COLO829 (cell line): ENCODE measurements around the gene WNK2.

Experiments
- DNase-seq: peaks from one replicate; pipeline ENCODE4 v3.0.0; 2012; ENCODE audit warnings: low spot score

The WNK2 gene

DNA sequence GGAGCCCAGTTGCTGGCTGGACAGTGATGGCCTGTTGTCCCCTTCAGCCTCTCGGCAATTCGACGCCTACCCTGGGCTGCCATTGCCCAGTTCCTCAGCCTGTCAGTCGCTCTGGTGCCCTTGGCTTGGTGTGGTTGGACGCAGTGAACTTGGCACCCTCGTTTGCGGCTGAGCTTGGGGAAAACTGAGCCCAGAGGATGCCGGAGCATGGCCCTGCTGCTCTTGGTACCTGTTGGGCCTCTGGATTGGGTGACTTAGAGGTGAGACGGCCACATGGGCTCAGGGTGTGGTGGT lies 16.5 kb downstream of the WNK2 start:
- no peak for DNase-seq

- no peak for DNase-seq
These were observed 17.0 kb downstream of the WNK2 start for GRCh38 chr9:93200989-93201334.

GRCh38 chr9:93203026-93203717 lies 19.2 kb downstream of the WNK2 start:
- DNase-seq = no peak

GRCh38 chr9:93203718-93204469 lies 20.0 kb downstream of the WNK2 start:
- no peak for DNase-seq

GRCh38 chr9:93204470-93205043 lies 20.6 kb downstream of the WNK2 start:
- DNase-seq = no peak

DNA sequence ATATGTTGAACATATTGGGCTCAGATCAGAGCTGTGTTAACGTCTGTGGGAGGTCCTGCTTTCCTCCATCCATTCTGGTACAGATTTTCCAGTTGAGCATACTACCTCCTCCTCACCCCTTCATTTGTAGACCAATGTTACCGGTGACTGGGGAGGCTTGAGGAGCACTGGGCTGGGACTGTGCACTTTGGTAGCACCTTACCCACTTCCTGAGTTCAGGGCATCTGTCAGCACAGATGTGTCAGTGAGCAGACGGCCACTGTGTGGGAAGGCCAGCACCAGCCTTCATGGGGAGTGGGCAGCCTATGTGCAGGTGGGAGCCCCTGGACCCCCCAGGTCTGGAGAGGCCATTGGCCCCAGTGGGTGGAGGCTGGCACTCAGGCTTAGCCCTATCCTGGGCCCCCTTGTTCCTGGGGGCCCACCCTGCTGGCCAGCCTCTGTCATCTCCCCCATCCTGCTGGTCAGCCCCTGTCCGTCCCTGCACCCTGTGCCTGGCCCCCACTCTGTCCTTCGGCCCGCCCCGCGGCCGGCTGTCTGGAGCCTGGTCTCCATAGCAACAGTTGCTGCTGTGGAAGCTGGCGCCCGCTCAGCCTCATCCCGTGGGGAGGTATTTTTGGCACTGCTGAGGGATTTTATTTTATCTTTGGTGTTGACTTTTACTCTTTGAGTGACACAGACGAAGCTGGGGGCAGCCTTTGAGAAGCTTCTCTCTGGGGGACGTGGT lies 21.3 kb downstream of the WNK2 start:
- DNase-seq = no peak

DNA sequence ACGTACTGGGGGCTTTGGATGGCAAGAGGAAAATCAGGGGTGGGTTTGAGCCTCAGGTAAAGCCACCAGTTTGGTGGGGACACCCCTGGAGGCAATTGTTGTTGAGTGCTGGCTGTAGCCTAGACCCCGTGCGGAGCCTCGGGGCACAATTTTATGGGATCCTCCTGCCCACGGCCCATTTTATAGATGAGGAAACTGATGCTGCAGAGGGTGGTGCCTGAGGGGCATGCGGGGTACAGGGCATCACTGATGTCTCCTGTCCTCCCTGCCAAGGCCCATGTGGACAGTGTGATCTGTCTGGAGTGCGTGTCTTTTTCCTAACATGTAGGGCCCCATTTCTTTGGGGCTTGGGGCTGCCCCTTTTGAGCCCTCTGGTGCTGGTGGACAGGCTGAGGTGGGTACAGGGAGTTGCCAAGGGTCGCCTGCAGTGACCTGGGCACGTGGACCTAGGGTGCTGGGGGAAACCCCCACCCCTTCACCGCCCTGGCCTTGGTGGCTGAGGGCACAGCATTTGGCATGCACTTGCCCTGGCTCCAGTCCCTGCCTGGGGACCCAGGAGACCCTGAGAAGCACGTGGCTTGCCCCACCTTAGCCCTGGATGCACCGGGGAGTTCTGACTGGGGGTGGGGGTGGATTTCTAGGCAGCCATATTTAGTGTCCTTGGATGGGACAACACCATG lies 22.1 kb downstream of the WNK2 start:
- no peak for DNase-seq

DNA sequence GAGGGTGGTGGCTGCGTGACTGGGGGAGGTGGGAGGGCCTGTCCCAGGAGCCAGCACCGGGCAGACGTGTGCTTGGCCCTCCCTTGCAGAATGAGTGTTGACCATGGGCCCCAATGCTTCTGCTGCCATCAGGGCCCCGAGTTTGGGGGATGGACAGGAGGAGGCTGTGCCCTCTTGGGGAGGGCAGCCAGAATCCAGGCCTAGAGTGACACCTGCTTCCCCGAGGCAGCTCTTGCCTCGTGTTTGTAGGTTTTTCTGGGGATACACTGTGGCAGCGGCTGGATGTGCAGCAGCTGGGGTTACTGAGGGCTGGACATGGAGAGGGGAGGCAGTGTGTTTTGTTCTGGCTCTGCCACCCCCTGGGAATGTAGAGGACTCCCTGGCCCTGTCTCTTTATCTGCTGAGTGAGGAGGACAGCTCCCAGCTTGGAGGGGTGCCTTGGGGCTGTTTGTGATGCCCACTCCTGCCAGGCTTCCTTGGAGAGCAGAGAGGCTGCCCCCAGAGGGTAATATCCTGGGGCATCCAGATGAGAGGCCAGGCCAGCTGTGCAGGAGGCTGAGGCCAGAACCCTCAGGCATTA lies 22.7 kb downstream of the WNK2 start:
- DNase-seq = no peak

DNA sequence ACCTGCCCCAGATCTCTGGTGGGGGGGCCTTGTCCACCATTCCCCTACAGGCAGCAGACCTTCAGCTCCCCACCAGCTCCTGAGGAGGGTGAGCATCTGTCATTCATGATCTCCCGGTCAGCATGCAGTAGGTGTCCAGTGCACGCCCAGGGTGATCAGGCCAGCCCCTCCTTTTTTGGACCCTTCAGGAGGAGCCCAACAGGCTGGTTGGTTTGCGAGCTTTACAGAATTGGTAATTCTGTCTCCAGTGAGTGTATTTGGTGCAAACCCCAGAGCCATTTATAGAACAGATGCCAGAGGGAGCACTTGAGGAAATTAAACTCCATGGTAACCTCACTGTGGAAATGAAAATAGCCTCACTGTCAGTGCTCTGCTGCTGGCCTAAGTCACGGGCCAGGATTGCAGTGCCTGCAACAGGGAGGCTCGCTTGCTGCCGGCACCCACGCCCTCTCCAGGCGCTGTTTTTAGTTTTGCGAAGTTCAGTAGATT lies 23.4 kb downstream of the WNK2 start:
- no peak for DNase-seq

GRCh38 chr9:93207860-93208734 lies 24.2 kb downstream of the WNK2 start:
- no peak for DNase-seq

- DNase-seq = no peak
These were observed 25.2 kb downstream of the WNK2 start for GRCh38 chr9:93209097-93209496.

DNA sequence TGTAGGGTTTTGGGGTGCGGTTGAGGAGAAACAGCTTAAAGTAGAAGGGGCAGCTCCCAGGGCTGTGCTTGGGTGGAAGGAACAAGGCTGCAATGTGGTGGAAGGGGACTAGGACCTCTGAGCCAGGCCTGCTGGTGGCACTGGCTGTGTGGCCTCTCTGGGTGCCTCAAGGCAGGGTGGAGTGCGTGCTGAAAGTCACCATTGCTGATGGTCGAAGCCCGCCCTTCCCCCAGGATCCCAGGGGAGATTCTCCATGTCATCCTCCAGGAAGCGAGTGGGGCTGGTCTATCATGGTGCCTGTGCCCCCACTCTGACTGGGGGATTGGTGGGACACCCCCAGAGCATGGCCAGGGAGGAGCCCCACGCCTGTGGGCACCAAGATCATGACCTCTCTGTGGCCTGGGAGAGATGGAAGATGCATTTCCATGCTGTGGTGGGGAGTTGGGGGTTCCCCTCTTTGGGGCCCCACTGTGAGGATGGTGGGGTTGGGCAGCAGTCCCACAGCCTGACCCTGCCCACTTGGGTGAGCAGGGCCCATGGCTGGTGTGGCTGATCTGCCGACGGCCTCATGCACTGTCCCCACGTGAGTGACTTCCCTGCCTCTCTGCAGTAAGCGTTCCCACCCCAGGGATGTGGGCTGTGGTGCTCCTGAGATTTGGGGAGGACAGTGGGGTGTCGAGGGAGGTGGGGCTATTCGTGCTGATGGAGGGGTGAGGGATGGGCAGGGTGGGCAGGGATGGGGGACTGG lies 25.8 kb downstream of the WNK2 start:
- DNase-seq = no peak

DNA sequence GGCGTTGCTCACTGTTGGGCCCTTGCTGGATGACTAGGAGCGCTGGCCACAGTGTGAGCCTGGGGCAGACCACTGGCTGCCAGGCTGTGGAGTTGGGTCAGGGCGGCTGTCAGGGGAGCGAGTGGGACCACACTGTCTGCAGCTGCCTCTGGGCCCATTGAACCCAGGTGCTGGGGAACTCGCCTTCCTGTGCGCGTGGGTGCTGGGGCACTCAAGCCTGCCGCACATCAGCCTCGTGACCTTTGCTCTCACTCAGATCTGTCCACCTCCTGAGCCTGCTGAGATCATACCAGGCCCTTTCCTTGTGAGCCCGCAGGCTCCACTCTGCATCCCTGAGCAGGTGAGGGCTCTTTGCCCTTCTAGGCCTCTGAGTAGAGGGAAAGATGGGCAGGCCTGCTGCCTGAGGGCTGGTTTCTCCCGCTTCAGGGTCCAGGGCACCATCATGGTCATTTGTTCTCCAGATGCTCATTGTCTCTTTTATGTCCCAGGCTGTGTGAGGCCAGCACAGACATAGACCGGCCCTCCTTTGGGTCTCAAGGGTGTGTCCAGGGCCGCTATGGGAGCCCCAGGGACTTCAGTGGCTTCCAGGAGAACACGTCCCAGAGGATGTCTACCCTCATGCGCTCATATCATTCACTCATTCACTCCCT lies 26.5 kb downstream of the WNK2 start:
- no peak for DNase-seq

GRCh38 chr9:93210974-93211653 lies 27.2 kb downstream of the WNK2 start:
- DNase-seq = no peak

DNA sequence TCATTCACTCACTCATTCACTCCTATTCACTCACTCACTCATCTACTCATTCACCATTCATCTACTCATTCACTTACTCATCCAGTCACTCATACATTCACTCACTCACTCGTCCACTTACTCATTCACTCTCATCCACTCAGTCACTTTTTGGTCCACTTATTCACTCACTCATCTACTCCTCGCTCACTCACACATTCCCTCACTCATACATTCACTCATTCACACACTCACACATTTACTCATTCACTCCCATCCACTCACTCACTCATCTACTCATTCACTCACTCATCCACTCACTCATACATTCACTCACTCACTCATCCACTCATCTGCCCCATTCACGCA lies 27.7 kb downstream of the WNK2 start:
- no peak for DNase-seq

- DNase-seq = no peak
These were observed 28.5 kb downstream of the WNK2 start for GRCh38 chr9:93212409-93212808.

GRCh38 chr9:93216073-93216365 lies 32.1 kb downstream of the WNK2 start:
- no peak for DNase-seq

DNA sequence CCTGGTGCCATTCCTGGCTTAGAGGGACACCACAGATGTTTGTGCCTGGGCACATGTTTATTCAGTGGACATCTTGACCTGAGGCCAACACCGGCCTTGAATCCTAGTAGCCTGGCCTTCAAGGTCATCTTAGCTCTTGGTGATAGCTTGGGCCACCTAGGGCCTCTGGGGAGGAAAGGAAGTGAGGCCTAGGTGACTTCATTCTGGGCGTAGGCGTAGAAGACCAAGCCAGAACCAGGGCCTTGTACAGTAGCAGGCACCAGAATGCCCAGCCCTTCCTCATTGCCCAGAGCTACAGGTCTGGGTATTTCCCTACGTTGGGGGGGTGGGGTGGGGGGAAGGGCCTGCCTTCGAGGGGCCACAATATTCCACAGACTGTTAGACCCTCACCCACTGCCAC lies 33.8 kb downstream of the WNK2 start:
- no peak for DNase-seq

DNA sequence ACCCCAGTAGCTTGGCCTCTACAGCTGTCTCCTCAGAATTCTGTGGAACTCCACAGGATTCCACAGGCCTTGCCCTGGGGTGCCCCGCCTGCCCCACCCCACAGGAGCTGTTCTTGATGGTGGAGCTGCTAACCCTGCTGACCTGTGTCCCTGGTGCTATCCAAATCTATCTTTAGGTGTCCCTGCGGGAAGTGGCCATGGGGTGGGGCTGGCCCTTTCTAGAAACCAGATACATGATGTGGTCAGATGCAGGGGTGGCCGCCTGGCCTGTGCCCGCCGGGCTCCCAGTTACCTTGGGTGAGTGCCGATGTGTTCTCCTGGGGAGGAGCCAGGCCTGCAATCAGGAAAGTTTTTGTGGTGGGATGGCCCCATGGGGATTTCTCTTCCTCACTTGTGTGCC lies 34.2 kb downstream of the WNK2 start:
- no peak for DNase-seq
